Measurements from ENCODE around the gene CELSR2.
"Not testable (repeated sequence)": the region's sequence is repeated elsewhere in the genome, so short reads cannot be mapped to it uniquely, and the experiment has no call there.

CELSR2 gene

GRCh38 chr1:109248797-109249629, at the start of gene CELSR2:
TSS of gene CELSR2 (plus strand) at chr1:109249539. CDS start at chr1:109250080, 541 bp downstream.
- DNase-seq, result peak; percentile 61 to 84

- no peak for DNase-seq
Observed at GRCh38 chr1:109199710-109200109, 49.6 kb upstream of the CELSR2 start.

GRCh38 chr1:109201123-109201703, 48.1 kb upstream of the CELSR2 start:
- no peak for DNase-seq

GRCh38 chr1:109204484-109204883, 44.9 kb upstream of the CELSR2 start:
- no peak for DNase-seq

- DNase-seq, result no peak
Observed at GRCh38 chr1:109206339-109206738, 43.0 kb upstream of the CELSR2 start.

GRCh38 chr1:109207467-109208103, 41.8 kb upstream of the CELSR2 start:
- DNase-seq, result no peak

- no peak for DNase-seq
Observed at GRCh38 chr1:109208394-109208793, 40.9 kb upstream of the CELSR2 start.

- no peak for DNase-seq
Observed at GRCh38 chr1:109208836-109209463, 40.4 kb upstream of the CELSR2 start.

GRCh38 chr1:109210058-109210457, 39.3 kb upstream of the CELSR2 start:
- no peak for DNase-seq

GRCh38 chr1:109213345-109213823, 36.0 kb upstream of the CELSR2 start:
- DNase-seq, result no peak

GRCh38 chr1:109213824-109214693, 35.3 kb upstream of the CELSR2 start, which contains the start of gene SARS1:
TSS of gene SARS1 (plus strand) at chr1:109213918. CDS start at chr1:109213993, 75 bp downstream.
- DNase-seq, result peak; percentile 81 to 90

- peak; percentile 30 to 85 for DNase-seq
Observed at GRCh38 chr1:109214695-109215623, 34.4 kb upstream of the CELSR2 start.

- no peak for DNase-seq
Observed at GRCh38 chr1:109216662-109217061, 32.7 kb upstream of the CELSR2 start.

GRCh38 chr1:109218516-109218915, 30.8 kb upstream of the CELSR2 start:
- DNase-seq, result no peak

GRCh38 chr1:109221201-109221600, 28.1 kb upstream of the CELSR2 start:
- DNase-seq, result not testable (repeated sequence)

- no peak for DNase-seq
Observed at GRCh38 chr1:109225308-109225707, 24.0 kb upstream of the CELSR2 start.

GRCh38 chr1:109225711-109226445, 23.5 kb upstream of the CELSR2 start:
- no peak for DNase-seq

- DNase-seq, result no peak
Observed at GRCh38 chr1:109228167-109228566, 21.2 kb upstream of the CELSR2 start.

- no peak for DNase-seq
Observed at GRCh38 chr1:109229531-109230127, 19.7 kb upstream of the CELSR2 start.

GRCh38 chr1:109231066-109231465, 18.3 kb upstream of the CELSR2 start:
- no peak for DNase-seq

Measured in NCI-H1930 (cell line).